ENCODE data around the gene YAF2. TPM values are rescaled to one million over a fixed set of nuclear protein-coding genes. Genes with fewer than 3 reads are reported as not detected.
"Not testable (repeated sequence)": the region's sequence is repeated elsewhere in the genome, so short reads cannot be mapped to it uniquely, and the experiment has no call there.

The YAF2 gene
- total and polyA plus RNA-seq, 10 donors = 15.9 to 83.7 (median 49.2) TPM

- H3K4me3 ChIP-seq = no peak overlapping the region
- no peaks in the 10 kb centered on the region for H3K4me1 ChIP-seq
- no peaks in the 10 kb centered on the region for H3K36me3 ChIP-seq
- no peaks in the 10 kb centered on the region for H3K27me3 ChIP-seq (replicated peaks in 1 of 7)
- TF ChIP-seq POLR2A (IDR thresholded peaks at IDR 0.05) = no peak
- TF ChIP-seq POLR2AphosphoS5 (IDR thresholded peaks at IDR 0.05) = no peak
- no peak for TF ChIP-seq CTCF (IDR thresholded peaks at IDR 0.05 in 8 of 11, conservative IDR thresholded peaks at IDR 0.05 in 3 of 11)
- H3K9me3 ChIP-seq = peaks cover 0 to 5% (median 0%) of the 10 kb centered on the region in 8 donors
- DNase-seq = no peak
- no peak overlapping the region for H3K27ac ChIP-seq
- intact Hi-C loops (cut with DNase I; ENCODE audit: low total_unique reads) = no loop called here
Measured at GRCh38 chr12:42255866-42256261, 17.8 kb upstream of the YAF2 start.

GRCh38 chr12:42255221-42255865, 17.3 kb upstream of the YAF2 start:
- H3K27me3 ChIP-seq (replicated peaks in 1 of 7) = no peaks in the 10 kb centered on the region
- H3K27ac ChIP-seq = no peak overlapping the region
- TF ChIP-seq CTCF (IDR thresholded peaks at IDR 0.05 in 8 of 11, conservative IDR thresholded peaks at IDR 0.05 in 3 of 11) (no peak), POLR2AphosphoS5 (IDR thresholded peaks at IDR 0.05) (no peak), POLR2A (IDR thresholded peaks at IDR 0.05) (no peak)
- no peaks in the 10 kb centered on the region for H3K4me1 ChIP-seq
- H3K36me3 ChIP-seq = no peaks in the 10 kb centered on the region
- peaks cover 0 to 5% (median 0%) of the 10 kb centered on the region in 8 donors for H3K9me3 ChIP-seq
- whole genome bisulfite sequencing, 5 donors = 93 to 100% (median 98%) methylated on average over 2 of the region's 2 CpGs
- intact Hi-C loops (cut with DNase I; ENCODE audit: low total_unique reads) = no loop called here
- DNase-seq = no peak
- no peak overlapping the region for H3K4me3 ChIP-seq

- H3K36me3 ChIP-seq; H3K27ac ChIP-seq; H3K9me3 ChIP-seq; H3K4me1 ChIP-seq; H3K4me3 ChIP-seq; H3K27me3 ChIP-seq (replicated peaks in 1 of 7); DNase-seq; intact Hi-C loops (cut with DNase I; ENCODE audit: low total_unique reads): not testable (repeated sequence)
- WGBS, 5 donors = 83 to 96% (median 89%) methylated on average over 1 of the region's 1 CpG
Measured at GRCh38 chr12:42252645-42253044, 14.6 kb upstream of the YAF2 start.

DNA sequence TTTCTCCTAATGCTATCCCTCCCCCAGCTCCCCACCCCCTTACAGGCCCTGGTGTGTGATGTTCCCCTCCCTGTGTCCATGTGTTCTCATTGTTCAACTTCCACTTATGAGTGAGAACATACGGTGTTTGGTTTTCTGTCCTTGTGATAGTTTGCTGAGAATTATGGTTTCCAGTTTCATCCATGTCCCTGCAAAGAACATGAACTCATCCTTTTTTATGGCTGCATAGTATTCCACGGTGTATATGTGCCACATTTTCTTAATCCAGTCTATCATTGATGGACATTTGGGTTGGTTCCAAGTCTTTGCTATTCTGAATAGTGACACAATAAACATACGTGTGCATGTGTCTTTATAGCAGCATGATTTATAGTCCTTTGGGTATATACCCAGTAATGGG, 11.0 kb upstream of the YAF2 start:
- H3K4me1 ChIP-seq; H3K27ac ChIP-seq; DNase-seq; H3K4me3 ChIP-seq; intact Hi-C loops (cut with DNase I; ENCODE audit: low total_unique reads); H3K27me3 ChIP-seq (replicated peaks in 1 of 7); H3K9me3 ChIP-seq; H3K36me3 ChIP-seq: not testable (repeated sequence)
- WGBS, 5 donors = 89 to 98% (median 93%) methylated on average over 3 of the region's 3 CpGs

- H3K27ac ChIP-seq = no peak overlapping the region
- TF ChIP-seq POLR2AphosphoS5 (IDR thresholded peaks at IDR 0.05) (no peak), POLR2A (IDR thresholded peaks at IDR 0.05) (no peak), CTCF (IDR thresholded peaks at IDR 0.05 in 8 of 11, conservative IDR thresholded peaks at IDR 0.05 in 3 of 11) (no peak)
- H3K27me3 ChIP-seq (replicated peaks in 1 of 7) = no peaks in the 10 kb centered on the region
- 91 to 96% (median 94%) methylated on average over 11 of the region's 11 CpGs for WGBS, 5 donors
- H3K4me3 ChIP-seq = no peak overlapping the region
- no peak for DNase-seq
- no peaks in the 10 kb centered on the region for H3K9me3 ChIP-seq
- H3K4me1 ChIP-seq = peaks cover 13 to 31% (median 25%) of the 10 kb centered on the region in 6 donors
- peaks cover 0 to 2% (median 0%) of the 10 kb centered on the region in 6 donors for H3K36me3 ChIP-seq
- intact Hi-C loops (cut with DNase I; ENCODE audit: low total_unique reads) = no loop called here
Measured at GRCh38 chr12:42240131-42240750, 2.2 kb upstream of the YAF2 start.
